K562 (cell line): ENCODE results near the gene GABRP. TPM values are rescaled to one million over a fixed set of nuclear protein-coding genes. Genes with fewer than 3 reads are reported as not detected.

Source experiments
- ATAC-seq: fragments of 200-7000 bp; cut with Tn5 transposase; 3 replicates; pipeline ENCODE4 v1.9.1; 2020; ENCODE audit warnings: moderate library complexity
- BruUV-seq: library from RNA; stranded (reverse); fragments of 400-500 nt; replicated peaks from 2 replicates; lab custom pipeline; 2021; lab: Mats Ljungman, UMichigan
- CTCF ChIA-PET: fragments of 300-600 bp; formaldehyde crosslinking; extraction: SDS; loops from one replicate; lab custom pipeline; 2021; ENCODE audit warnings: low intra/inter-chr PET ratio; lab: Yijun Ruan, JAX
- POLR2A ChIA-PET: fragments of 300-600, 350-650 bp; sonication (Branson Sonifier 250); formaldehyde crosslinking; extraction: SDS; loops from one replicate; lab custom pipeline; 2021; ENCODE audit warnings: antibody characterized with exemption, inconsistent platforms; lab: Yijun Ruan, JAX
- DNase-seq, 4 experiments: peaks; one replicate each; pipeline versions ENCODE4 v3.0.0 to v3.0.0-alpha.2; 2011 to 2018; ENCODE audit warnings: low spot score in 3 of 4, mixed read lengths in 3 of 4; ENCODE audit errors: extremely low read depth in 1 of 4
- FAIRE-seq: peaks from 2 replicates; lab custom pipeline; 2011; peaks lifted over from hg19 to GRCh38; lab: Jason Lieb, UNC
- H2AFZ ChIP-seq: 2 replicates; pipeline ENCODE4 v1.6.0; 2011; ENCODE audit warnings: low read depth, low read length, control low read depth, inconsistent platforms
- H3K27ac ChIP-seq: fragments of 200-600 bp; 3 replicates; pipeline ENCODE4 v1.8.0; 2011; ENCODE audit warnings: low read depth, mild to moderate bottlenecking, control low read depth, inconsistent platforms, low read length, moderate library complexity, mixed read lengths; ENCODE audit errors: extremely low read depth
- H3K27me3 ChIP-seq, 2 experiments: fragments of 300-600 bp in 1 of 2; 2 replicates in 1 of 2; 3 replicates in 1 of 2; pipeline versions ENCODE4 v1.6.0 to v1.8.0; 2011; ENCODE audit warnings: inconsistent platforms in 2 of 2, low read length in 2 of 2, mild to moderate bottlenecking in 1 of 2, mixed read lengths in 1 of 2, moderate library complexity in 1 of 2; ENCODE audit not compliant: control insufficient read depth in 2 of 2, insufficient read depth in 2 of 2
- H3K36me3 ChIP-seq: fragments of 300-600 bp; 3 replicates; pipeline ENCODE4 v1.8.0; 2011; ENCODE audit warnings: mild to moderate bottlenecking, low read length, inconsistent platforms; ENCODE audit not compliant: control insufficient read depth, insufficient read depth
- H3K4me1 ChIP-seq, 2 experiments: fragments of 200-600 bp in 1 of 2; replicated peaks in 1 of 2; 2 replicates in 1 of 2; 3 replicates in 1 of 2; pipeline versions ENCODE4 v1.5.1 to v1.8.0; 2011; ENCODE audit warnings: inconsistent platforms in 2 of 2, low read length in 2 of 2, mild to moderate bottlenecking in 1 of 2, mixed read lengths in 1 of 2, moderate library complexity in 1 of 2; ENCODE audit not compliant: control insufficient read depth in 2 of 2, insufficient read depth in 2 of 2
- H3K4me2 ChIP-seq: 2 replicates; pipeline ENCODE4 v1.6.1; 2011; ENCODE audit warnings: low read length, control low read depth, inconsistent platforms, mixed read lengths; ENCODE audit not compliant: insufficient read depth
- H3K4me3 ChIP-seq: fragments of 200-600 bp; sonication (generic), shearing (Covaris generic); 2 replicates; pipeline ENCODE4 v1.5.1; 2016; ENCODE audit warnings: control low read depth, inconsistent platforms
- H3K79me2 ChIP-seq: fragments of 200-600 bp; 3 replicates; pipeline ENCODE4 v1.8.0; 2011; ENCODE audit warnings: low read length, inconsistent platforms; ENCODE audit not compliant: control insufficient read depth, insufficient read depth
- H3K9ac ChIP-seq, 2 experiments: 2 replicates each; pipeline versions ENCODE4 v1.6.0 to v1.6.1; 2011; ENCODE audit warnings: low read depth in 2 of 2, low read length in 2 of 2, control low read depth in 1 of 2, inconsistent platforms in 1 of 2, mild to moderate bottlenecking in 1 of 2, mixed read lengths in 1 of 2; ENCODE audit not compliant: insufficient read depth in 1 of 2
- H3K9me1 ChIP-seq: one replicate; pipeline ENCODE4 v1.6.0; 2011; ENCODE audit warnings: inconsistent platforms, mild to moderate bottlenecking, low read length, moderate library complexity; ENCODE audit not compliant: control insufficient read depth, insufficient read depth
- H3K9me3 ChIP-seq: replicated peaks from 2 replicates; pipeline ENCODE4 v1.5.1; 2011; ENCODE audit warnings: low read depth, low read length, inconsistent platforms; ENCODE audit not compliant: control insufficient read depth, insufficient read depth
- H4K20me1 ChIP-seq: replicated peaks from 2 replicates; pipeline ENCODE4 v1.6.1; 2011; ENCODE audit warnings: low read length, inconsistent platforms, mixed read lengths; ENCODE audit not compliant: control insufficient read depth, insufficient read depth
- BCOR ChIP-seq: fragments of 450-650 bp; IDR thresholded peaks from 2 replicates; pipeline ENCODE4 v1.6.1; 2016
- C11orf30 ChIP-seq: fragments of 450-650 bp; IDR thresholded peaks from 2 replicates; pipeline ENCODE4 v1.6.1; 2016; ENCODE audit warnings: low read depth, mild to moderate bottlenecking
- CEBPB ChIP-seq: fragments of 450-650 bp; IDR thresholded peaks from 2 replicates; pipeline ENCODE4 v1.6.1; 2016; ENCODE audit warnings: missing genetic modification characterization, missing compliant biosample characterization
- EWSR1 ChIP-seq: fragments of 450-650 bp; IDR thresholded peaks from 2 replicates; pipeline ENCODE4 v1.6.1; 2018; ENCODE audit warnings: borderline replicate concordance, mild to moderate bottlenecking, low read depth, moderate library complexity; ENCODE audit not compliant: partially characterized antibody
- GTF2E2 ChIP-seq: fragments of 200-800 bp; sonication (Bioruptor generic); IDR thresholded peaks from 2 replicates; pipeline ENCODE4 v1.6.1; 2016; ENCODE audit warnings: missing genetic modification characterization, missing compliant biosample characterization
- HDAC1 ChIP-seq, 2 experiments: fragments of 450-650 bp; IDR thresholded peaks; 2 replicates each; pipeline ENCODE4 v1.6.1; 2016 to 2017; ENCODE audit warnings: inconsistent platforms in 1 of 2, mild to moderate bottlenecking in 1 of 2, moderate library complexity in 1 of 2
- KAT7 ChIP-seq: sonication (generic); formaldehyde crosslinking; IDR thresholded peaks from 2 replicates; pipeline ENCODE4 v1.8.0; 2022; ENCODE audit warnings: missing genetic modification reagents, mild to moderate bottlenecking, borderline replicate concordance
- MLLT1 ChIP-seq, 2 experiments: fragments of 450-650 bp; IDR thresholded peaks; 2 replicates each; pipeline ENCODE4 v1.6.1; 2016
- SRSF7 ChIP-seq: fragments of 200-400 bp; formaldehyde crosslinking; optimal IDR thresholded peaks from 2 replicates; pipeline ENCODE3; 2017; ENCODE audit warnings: mild to moderate bottlenecking, low read depth, low read length
- ZNF121 ChIP-seq: sonication (generic); formaldehyde crosslinking; conservative IDR thresholded peaks from 2 replicates; pipeline ENCODE4 v1.8.0; 2022; ENCODE audit warnings: missing genetic modification reagents
- WGBS: fragments of 100-300 bp; shearing (Covaris generic); methylation state at CpG from one replicate; pipeline ENCODE4 v1.1.6; 2016; ENCODE audit warnings: low coverage, mixed read lengths; ENCODE audit not compliant: insufficient coverage; ENCODE audit errors: missing lambda C conversion rate; 5-methylcytosine and 5-hydroxymethylcytosine counted together
- in situ Hi-C: fragments of 300-500 bp; cut with MboI; formaldehyde crosslinking; loops from 4 replicates; pipeline ENCODE4 v1.15.0; 2018; ENCODE audit warnings: inconsistent platforms, mixed read lengths
- intact Hi-C: fragments of 100-400 bp; cut with micrococcal nuclease; formaldehyde crosslinking; loops from 2 replicates; pipeline ENCODE4 v1.14.2; 2022
- polyA plus RNA-seq, 8 experiments: library from polyadenylated mRNA; depleted of rRNA in 4 of 8; stranded (reverse) in 5 of 8; unstranded in 3 of 8; fragments of >200 nt; fragmentation: Nextera tagmentation in 2 of 8; fragmentation: Illumina TruSeq in 1 of 8; extraction: Ambion mirVana in 2 of 8; extraction: Trizol in 1 of 8; gene quantifications; 2 replicates each; pipeline versions ENCODE4 v1.2.1 to v1.2.3, GENCODE V29; 2011 to 2014; ENCODE audit warnings: inconsistent platforms in 1 of 8, missing spikeins in 1 of 8
- total RNA-seq, 7 experiments: library from RNA; depleted of rRNA in 6 of 7; stranded (reverse); fragments of >200 nt in 6 of 7; fragmentation: Illumina TruSeq in 2 of 7; extraction: Trizol in 2 of 7; gene quantifications; 2 replicates each; pipeline versions ENCODE4 v1.2.1 to v1.2.3, GENCODE V29; 2011 to 2021; ENCODE audit warnings: low replicate concordance in 1 of 7
- TF ChIP-seq, protein P1 (sequence below): IDR thresholded peaks from 3 replicates; pipeline ENCODE4 v1.6.1; 2011; ENCODE audit warnings: borderline replicate concordance, mild to moderate bottlenecking; ENCODE audit not compliant: insufficient read length, insufficient read depth

The GABRP gene
- total and polyA plus RNA-seq, 9 of the 15 experiments (the other 6 are each of a cell fraction or from before 2014, with no cell fraction given), result not detected

GRCh38 chr5:170746075-170746960 lies 37.2 kb upstream of the GABRP start (continued):
- no peak for TF ChIP-seq CEBPB (tag)
- no peak for TF ChIP-seq KAT7 (CRISPR knock-in tag)
- TF ChIP-seq MLLT1 (IDR thresholded peaks at IDR 0.05), result no peak
- no peak for TF ChIP-seq SRSF7
- TF ChIP-seq EWSR1, result no peak

DNA sequence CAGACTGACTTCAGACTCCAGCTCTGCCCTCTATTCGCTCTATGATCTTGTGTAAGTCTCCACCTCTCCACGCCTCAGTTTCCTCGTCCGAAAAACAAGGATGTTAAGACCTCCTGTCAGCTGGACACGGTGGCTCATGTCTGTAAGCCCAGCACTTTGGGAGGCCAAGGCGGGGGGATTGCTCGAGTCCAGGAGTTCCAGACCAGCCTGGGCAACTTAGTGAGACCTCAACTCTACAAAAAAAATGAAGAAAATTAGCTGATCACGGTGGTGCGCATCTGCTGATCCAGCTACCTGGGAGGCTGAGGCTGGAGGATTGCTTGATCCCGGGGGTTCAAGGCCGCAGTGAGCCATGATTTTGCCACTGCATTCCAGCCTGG lies 36.6 kb upstream of the GABRP start:
- CTCF ChIA-PET, result interaction anchor here (0.7 kb wide), 1 partner anchor 1444 kb away, joined by 3 read pairs; no protein-coding TSS in a partner anchor
- ATAC-seq, result no peak

More for the DNA sequence above, 36.6 kb upstream of the GABRP start:
- Histone ChIP-seq H3K27me3 (peaks cover 2 to 23% of the 10 kb centered on the region in 2 experiments; a peak in 3 of 5 replicates), H4K20me1 (no peaks in the 10 kb centered on the region; the same call in 1 of the 2 replicates), H3K4me2 (no peak overlapping the region), H3K9ac (no peak overlapping the region), H2AFZ (no peak overlapping the region), H3K9me3 (no peaks in the 10 kb centered on the region), H3K79me2 (no peaks in the 10 kb centered on the region), H3K9me1 (no peaks in the 10 kb centered on the region), H3K36me3 (no peaks in the 10 kb centered on the region), H3K27ac (no peak overlapping the region), H3K4me3 (no peak overlapping the region), H3K4me1 (peaks cover 0 to 9% of the 10 kb centered on the region in 2 experiments; a peak in 2 of 5 replicates)
- DNase-seq (no peak), FAIRE-seq (no peak)
- TF ChIP-seq C11orf30 (no peak), BCOR (no peak), ZNF121 (CRISPR knock-in tag) (no peak), GTF2E2 (tag) (no peak), HDAC1 (IDR thresholded peaks at IDR 0.05) (no peak)
- TF ChIP-seq, protein P1, sequence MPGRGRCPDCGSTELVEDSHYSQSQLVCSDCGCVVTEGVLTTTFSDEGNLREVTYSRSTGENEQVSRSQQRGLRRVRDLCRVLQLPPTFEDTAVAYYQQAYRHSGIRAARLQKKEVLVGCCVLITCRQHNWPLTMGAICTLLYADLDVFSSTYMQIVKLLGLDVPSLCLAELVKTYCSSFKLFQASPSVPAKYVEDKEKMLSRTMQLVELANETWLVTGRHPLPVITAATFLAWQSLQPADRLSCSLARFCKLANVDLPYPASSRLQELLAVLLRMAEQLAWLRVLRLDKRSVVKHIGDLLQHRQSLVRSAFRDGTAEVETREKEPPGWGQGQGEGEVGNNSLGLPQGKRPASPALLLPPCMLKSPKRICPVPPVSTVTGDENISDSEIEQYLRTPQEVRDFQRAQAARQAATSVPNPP, result no peak
- BruUV-seq, result no TSS peak
- in situ Hi-C loops, result loop anchor here (10.0 kb wide), 1 partner anchor 588 kb away; no protein-coding TSS in a partner anchor
- intact Hi-C loops, result loop anchor here (1.0 to 10.0 kb wide), 2 partner anchors 44 to 418 kb away; no protein-coding TSS in a partner anchor
- POLR2A ChIA-PET, result no interaction called here
- under 1% methylated on average over 11 of the region's 11 CpGs for WGBS
